Measurements from ENCODE around the gene RANBP2. TPM values are rescaled to one million over a fixed set of nuclear protein-coding genes. Genes with fewer than 3 reads are reported as not detected.

Gene RANBP2
- total RNA-seq (2022; extraction: Qiagen RNA extraction; ENCODE audit: low read depth), result 23.1 to 32.4 TPM (median 28.6 TPM) in 5 replicates

GRCh38 chr2:108719149-108720044 is at the start of gene RANBP2:
RANBP2 (plus strand) TSS chr2:108719482; CDS start chr2:108719607, 125 bp downstream.

GRCh38 chr2:108786354-108787215 is 67.3 kb downstream of the RANBP2 start, which contains the start of gene CCDC138:
CCDC138 (plus strand) TSS chr2:108786771; CDS start chr2:108786823, 52 bp downstream.

Other genes starting within 250 kb of the RANBP2 start
- 45.4 to 65.9 TPM (median 57.5 TPM) in 5 replicates for gene LIMS1, start 185.0 kb upstream of the RANBP2 start, total RNA-seq (2022; extraction: Qiagen RNA extraction; ENCODE audit: low read depth)
- gene CCDC138, start 67.3 kb downstream of the RANBP2 start, total RNA-seq (2022; extraction: Qiagen RNA extraction; ENCODE audit: low read depth), result 7.9 to 10.0 TPM (median 8.8 TPM) in 5 replicates

All from A549 treated with DMSO at 1 μM for 4 hours (cell line).